ENCODE results near the gene PPP2R3A. TPM values are rescaled to one million over a fixed set of nuclear protein-coding genes. Genes with fewer than 3 reads are reported as not detected.

PPP2R3A gene
- total RNA-seq, 1 donor from 2014 or later, result 35.0 TPM

GRCh38 chr3:135980343-135980742, 14.8 kb downstream of the PPP2R3A start:
- Mint-ChIP-seq H3K27me3 (no peaks in the 10 kb centered on the region), H3K4me3 (ENCODE audit: low read depth) (no peak overlapping the region), H3K27ac (no peak overlapping the region), H3K4me1 (ENCODE audit: low read depth) (peaks cover 1% of the 10 kb centered on the region), H3K36me3 (ENCODE audit: insufficient read depth) (peaks cover 2% of the 10 kb centered on the region), H3K9me3 (ENCODE audit: low read depth) (no peaks in the 10 kb centered on the region)
- no peak for DNase-seq (ENCODE audit: low spot score, unreplicated experiment)
- no peak for TF ChIP-seq CTCF (IDR thresholded peaks at IDR 0.05; ENCODE audit: unreplicated experiment)

GRCh38 chr3:135981701-135982403, 16.3 kb downstream of the PPP2R3A start:
- no peak overlapping the region for H3K4me3 Mint-ChIP-seq (ENCODE audit: low read depth)
- TF ChIP-seq CTCF (IDR thresholded peaks at IDR 0.05; ENCODE audit: unreplicated experiment), result no peak
- DNase-seq (ENCODE audit: low spot score, unreplicated experiment), result no peak
- H3K27me3 Mint-ChIP-seq, result no peaks in the 10 kb centered on the region
- H3K36me3 Mint-ChIP-seq (ENCODE audit: insufficient read depth), result peaks cover 2% of the 10 kb centered on the region
- no peaks in the 10 kb centered on the region for H3K4me1 Mint-ChIP-seq (ENCODE audit: low read depth)
- H3K9me3 Mint-ChIP-seq (ENCODE audit: low read depth), result no peaks in the 10 kb centered on the region
- H3K27ac Mint-ChIP-seq, result no peak overlapping the region

- H3K36me3 Mint-ChIP-seq (ENCODE audit: insufficient read depth), result peaks cover 2% of the 10 kb centered on the region
- H3K4me3 Mint-ChIP-seq (ENCODE audit: low read depth), result no peak overlapping the region
- H3K27ac Mint-ChIP-seq, result no peak overlapping the region
- DNase-seq (ENCODE audit: low spot score, unreplicated experiment), result no peak
- no peak for TF ChIP-seq CTCF (IDR thresholded peaks at IDR 0.05; ENCODE audit: unreplicated experiment)
- no peaks in the 10 kb centered on the region for H3K4me1 Mint-ChIP-seq (ENCODE audit: low read depth)
- no peaks in the 10 kb centered on the region for H3K9me3 Mint-ChIP-seq (ENCODE audit: low read depth)
- no peaks in the 10 kb centered on the region for H3K27me3 Mint-ChIP-seq
These were observed 16.9 kb downstream of the PPP2R3A start for GRCh38 chr3:135982404-135982761.

GRCh38 chr3:135982922-135983581, 17.5 kb downstream of the PPP2R3A start:
- Mint-ChIP-seq H3K4me1 (ENCODE audit: low read depth) (no peaks in the 10 kb centered on the region), H3K36me3 (ENCODE audit: insufficient read depth) (peaks cover 2% of the 10 kb centered on the region), H3K4me3 (ENCODE audit: low read depth) (no peak overlapping the region), H3K27me3 (no peaks in the 10 kb centered on the region), H3K9me3 (ENCODE audit: low read depth) (no peaks in the 10 kb centered on the region), H3K27ac (no peak overlapping the region)
- no peak for DNase-seq (ENCODE audit: low spot score, unreplicated experiment)
- no peak for TF ChIP-seq CTCF (IDR thresholded peaks at IDR 0.05; ENCODE audit: unreplicated experiment)

- Mint-ChIP-seq H3K4me1 (ENCODE audit: low read depth) (peaks cover 2% of the 10 kb centered on the region), H3K4me3 (ENCODE audit: low read depth) (no peak overlapping the region), H3K27ac (no peak overlapping the region), H3K36me3 (ENCODE audit: insufficient read depth) (peaks cover 2% of the 10 kb centered on the region), H3K9me3 (ENCODE audit: low read depth) (no peaks in the 10 kb centered on the region), H3K27me3 (no peaks in the 10 kb centered on the region)
- no peak for TF ChIP-seq CTCF (IDR thresholded peaks at IDR 0.05; ENCODE audit: unreplicated experiment)
- DNase-seq (ENCODE audit: low spot score, unreplicated experiment), result no peak
These were observed 22.1 kb downstream of the PPP2R3A start for GRCh38 chr3:135987661-135988060.
